Uterus (tissue), 4 donors: Measurements from ENCODE around the gene PACSIN2. TPM values are rescaled to one million over a fixed set of nuclear protein-coding genes. Genes with fewer than 3 reads are reported as not detected.

Experiments
- DNase-seq, 2 donors: peaks; one replicate each; pipeline ENCODE4 v3.0.0-alpha.2; 2019 to 2020
- H3K27ac ChIP-seq, 2 donors: fragments of 200-600 bp; sonication (generic); 1 replicate in 1 of 2; 2 replicates in 1 of 2; pipeline ENCODE4 v1.5.1; 2016 to 2018
- H3K27me3 ChIP-seq, 2 donors: fragments of 200-600 bp; sonication (generic); one replicate each; pipeline ENCODE4 v1.5.1; 2018 to 2019; ENCODE audit warnings: control low read depth in 1 of 2
- H3K36me3 ChIP-seq, 2 donors: fragments of 200-600 bp; sonication (generic); one replicate each; pipeline ENCODE4 v1.5.1; 2019; ENCODE audit warnings: control low read depth in 1 of 2
- H3K4me1 ChIP-seq, 2 donors: fragments of 200-600 bp; sonication (generic); one replicate each; pipeline ENCODE4 v1.5.1; 2018 to 2019; ENCODE audit warnings: control low read depth in 1 of 2
- H3K4me3 ChIP-seq, 2 donors: fragments of 200-600 bp; sonication (generic); 1 replicate in 1 of 2; 2 replicates in 1 of 2; pipeline ENCODE4 v1.5.1; 2018 to 2019; ENCODE audit warnings: mild to moderate bottlenecking in 1 of 2
- H3K9me3 ChIP-seq, 2 donors: fragments of 200-600 bp; sonication (generic); one replicate each; pipeline ENCODE4 v1.5.1; 2019; ENCODE audit warnings: control low read depth in 1 of 2
- POLR2A ChIP-seq, 2 donors: fragments of 450-650 bp; IDR thresholded peaks; one replicate each; pipeline ENCODE4 v1.6.1; 2016; ENCODE audit warnings: antibody characterized with exemption in 2 of 2, mild to moderate bottlenecking in 1 of 2, moderate library complexity in 1 of 2
- intact Hi-C: fragments of 100-400 bp; cut with DNase I; formaldehyde crosslinking; loops from one replicate; pipeline ENCODE4 v1.15.1; 2023; ENCODE audit warnings: low total_unique reads
- total RNA-seq, 4 donors: library from RNA; depleted of rRNA in 3 of 4; stranded (reverse); fragments of >200 nt in 3 of 4; gene quantifications; one replicate each; pipeline versions ENCODE4 v1.1.0 to v1.2.4, GENCODE V29; 2014 to 2023
- TF ChIP-seq, protein P1 (sequence below), 4 experiments: fragments of 200-600 bp in 2 of 4; fragments of 450-650 bp in 2 of 4; sonication (generic) in 2 of 4; IDR thresholded peaks; one replicate each; pipeline ENCODE4 v1.5.1; 2016 to 2019; ENCODE audit warnings: antibody characterized with exemption in 4 of 4, mild to moderate bottlenecking in 2 of 4, moderate library complexity in 1 of 4
- donor health status: DM: yes; HTN: yes; CAD: no.

The PACSIN2 gene
- total RNA-seq, 4 donors from 2014 or later, result 34.4 to 66.1 (median 48.0) TPM

- no peak for TF ChIP-seq POLR2A (IDR thresholded peaks at IDR 0.05)
- TF ChIP-seq, protein P1, sequence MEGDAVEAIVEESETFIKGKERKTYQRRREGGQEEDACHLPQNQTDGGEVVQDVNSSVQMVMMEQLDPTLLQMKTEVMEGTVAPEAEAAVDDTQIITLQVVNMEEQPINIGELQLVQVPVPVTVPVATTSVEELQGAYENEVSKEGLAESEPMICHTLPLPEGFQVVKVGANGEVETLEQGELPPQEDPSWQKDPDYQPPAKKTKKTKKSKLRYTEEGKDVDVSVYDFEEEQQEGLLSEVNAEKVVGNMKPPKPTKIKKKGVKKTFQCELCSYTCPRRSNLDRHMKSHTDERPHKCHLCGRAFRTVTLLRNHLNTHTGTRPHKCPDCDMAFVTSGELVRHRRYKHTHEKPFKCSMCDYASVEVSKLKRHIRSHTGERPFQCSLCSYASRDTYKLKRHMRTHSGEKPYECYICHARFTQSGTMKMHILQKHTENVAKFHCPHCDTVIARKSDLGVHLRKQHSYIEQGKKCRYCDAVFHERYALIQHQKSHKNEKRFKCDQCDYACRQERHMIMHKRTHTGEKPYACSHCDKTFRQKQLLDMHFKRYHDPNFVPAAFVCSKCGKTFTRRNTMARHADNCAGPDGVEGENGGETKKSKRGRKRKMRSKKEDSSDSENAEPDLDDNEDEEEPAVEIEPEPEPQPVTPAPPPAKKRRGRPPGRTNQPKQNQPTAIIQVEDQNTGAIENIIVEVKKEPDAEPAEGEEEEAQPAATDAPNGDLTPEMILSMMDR (IDR thresholded peaks at IDR 0.05), result no peak
- Histone ChIP-seq H3K36me3 (no peaks in the 10 kb centered on the region), H3K9me3 (no peaks in the 10 kb centered on the region), H3K4me3 (no peak overlapping the region), H3K27me3 (no peaks in the 10 kb centered on the region), H3K27ac (no peak overlapping the region), H3K4me1 (peaks cover 0 to 9% of the 10 kb centered on the region in 2 donors)
- intact Hi-C loops, result no loop called here
- no peak for DNase-seq
Observed at GRCh38 chr22:43007519-43008102, 7.3 kb downstream of the PACSIN2 start.

GRCh38 chr22:43006753-43007152 is 8.2 kb downstream of the PACSIN2 start:
- Histone ChIP-seq H3K36me3 (no peaks in the 10 kb centered on the region), H3K4me3 (no peak overlapping the region), H3K9me3 (no peaks in the 10 kb centered on the region), H3K27ac (no peak overlapping the region), H3K27me3 (no peaks in the 10 kb centered on the region), H3K4me1 (peaks cover 0 to 9% of the 10 kb centered on the region in 2 donors)
- TF ChIP-seq, protein P1 (IDR thresholded peaks at IDR 0.05), result no peak
- TF ChIP-seq POLR2A (IDR thresholded peaks at IDR 0.05), result no peak
- no peak for DNase-seq
- intact Hi-C loops, result no loop called here

DNA sequence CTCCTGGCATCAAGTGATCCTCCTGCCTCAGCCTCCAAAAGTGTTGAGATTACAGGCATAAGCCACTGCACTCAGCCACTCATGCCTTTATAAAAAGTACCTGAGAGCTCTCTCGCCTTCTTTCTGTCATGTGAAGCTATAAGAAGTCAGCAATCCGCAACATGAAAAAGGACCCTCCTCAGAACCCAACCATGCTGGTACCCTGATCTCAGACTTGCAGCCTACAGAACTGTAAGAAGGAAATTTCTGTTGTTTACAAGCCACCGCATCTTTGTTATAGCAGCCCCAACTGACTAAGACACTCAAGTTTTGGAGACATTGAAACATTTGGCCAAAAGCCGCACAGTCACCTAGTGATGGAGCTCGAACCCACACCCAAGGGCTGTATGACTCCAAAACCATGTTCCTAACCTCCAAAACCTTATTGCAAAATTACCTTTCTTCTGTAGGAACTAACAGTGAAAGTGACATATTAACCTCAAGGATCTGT is 8.9 kb downstream of the PACSIN2 start:
- no peak overlapping the region for H3K4me3 ChIP-seq
- DNase-seq, result no peak
- TF ChIP-seq, protein P1 (IDR thresholded peaks at IDR 0.05), result no peak
- TF ChIP-seq POLR2A (IDR thresholded peaks at IDR 0.05), result no peak
- no peak overlapping the region for H3K27ac ChIP-seq
- intact Hi-C loops, result no loop called here
- peaks cover 0 to 9% of the 10 kb centered on the region in 2 donors for H3K4me1 ChIP-seq
- no peaks in the 10 kb centered on the region for H3K27me3 ChIP-seq
- no peaks in the 10 kb centered on the region for H3K36me3 ChIP-seq
- H3K9me3 ChIP-seq, result no peaks in the 10 kb centered on the region

DNA sequence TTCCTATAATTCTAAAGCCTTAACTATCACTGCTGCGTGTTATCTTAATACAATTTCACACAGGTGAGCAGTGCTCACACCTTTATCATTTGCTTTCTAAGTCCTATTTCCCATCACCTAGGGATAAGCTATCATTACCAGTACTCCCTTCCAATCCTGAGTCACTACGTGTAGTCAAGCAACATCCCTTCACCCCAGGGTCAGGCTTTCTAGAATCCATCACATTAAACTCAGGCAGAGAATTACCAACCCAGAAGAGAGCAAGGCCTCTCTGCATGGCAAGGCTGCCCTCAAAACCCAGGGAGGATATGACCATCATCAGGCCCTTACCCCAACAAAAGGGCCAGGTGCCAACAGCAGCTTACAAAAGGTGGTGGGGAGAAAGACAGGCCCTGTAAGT is 9.8 kb downstream of the PACSIN2 start:
- Histone ChIP-seq H3K4me1 (peaks cover 0 to 9% of the 10 kb centered on the region in 2 donors), H3K27ac (no peak overlapping the region), H3K4me3 (no peak overlapping the region), H3K36me3 (no peaks in the 10 kb centered on the region), H3K9me3 (no peaks in the 10 kb centered on the region), H3K27me3 (no peaks in the 10 kb centered on the region)
- DNase-seq, result no peak
- intact Hi-C loops, result no loop called here
- TF ChIP-seq, protein P1 (IDR thresholded peaks at IDR 0.05), result no peak
- TF ChIP-seq POLR2A (IDR thresholded peaks at IDR 0.05), result no peak

DNA sequence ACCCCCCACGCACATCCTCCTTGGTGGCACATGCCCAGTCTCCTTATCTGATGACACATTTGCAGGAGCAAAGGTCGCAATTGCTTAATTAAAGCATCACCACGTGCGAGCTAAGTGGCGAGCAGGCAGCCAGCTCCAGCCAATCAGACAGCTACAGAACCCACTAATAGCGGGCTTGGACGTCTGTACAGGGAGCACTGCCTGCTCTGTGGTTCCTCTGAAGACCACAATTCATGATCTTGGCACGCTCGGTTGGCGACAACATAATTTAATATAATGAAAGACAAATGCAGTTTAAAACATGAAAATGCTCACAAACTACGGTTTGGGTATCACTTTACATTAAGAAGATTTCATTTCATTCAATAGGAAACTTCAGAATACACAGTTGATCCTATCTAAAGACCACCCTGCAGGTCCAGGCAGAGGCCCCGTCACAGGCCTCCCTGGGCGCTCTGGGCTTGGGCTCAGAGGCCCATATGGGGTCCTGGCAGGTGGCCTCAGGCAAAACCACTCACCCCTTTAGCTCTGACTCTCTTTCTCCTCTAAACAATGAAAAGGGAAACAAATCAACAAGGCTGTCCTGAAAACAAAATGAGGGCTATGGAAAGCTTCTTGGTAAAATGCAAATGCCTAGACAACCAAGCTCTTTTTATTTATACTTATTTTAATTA is 10.4 kb downstream of the PACSIN2 start:
- no peak for DNase-seq
- Histone ChIP-seq H3K4me3 (no peak overlapping the region), H3K27me3 (no peaks in the 10 kb centered on the region), H3K27ac (no peak overlapping the region), H3K36me3 (no peaks in the 10 kb centered on the region), H3K4me1 (peaks cover 0 to 9% of the 10 kb centered on the region in 2 donors), H3K9me3 (no peaks in the 10 kb centered on the region)
- intact Hi-C loops, result no loop called here
- TF ChIP-seq POLR2A (IDR thresholded peaks at IDR 0.05), result no peak
- TF ChIP-seq, protein P1 (IDR thresholded peaks at IDR 0.05), result no peak
